PC-9 (cell line): ENCODE results near the gene GATAD2A.

Source experiments
- CTCF ChIP-seq: fragments of 200-600 bp; sonication (generic); conservative IDR thresholded peaks from 2 replicates; pipeline ENCODE4 v1.6.1; 2017; ENCODE audit warnings: mixed run types, antibody characterized with exemption, mild to moderate bottlenecking, moderate library complexity
- EZH2 ChIP-seq: fragments of 200-600 bp; sonication (generic); IDR thresholded peaks from 2 replicates; pipeline ENCODE4 v1.8.0; 2017; ENCODE audit warnings: antibody characterized with exemption, low read depth

- no peak for TF ChIP-seq CTCF
- TF ChIP-seq EZH2 = no peak
Measured at GRCh38 chr19:19545707-19546106, 140.2 kb downstream of the GATAD2A start.
